HTR-8/SVneo (cell line): ENCODE data around the gene FLYWCH2.
"Not testable (repeated sequence)": the region's sequence is repeated elsewhere in the genome, so short reads cannot be mapped to it uniquely, and the experiment has no call there.

Experiments used
- DNase-seq: peaks from one replicate; pipeline ENCODE4 v3.0.0; 2011; ENCODE audit warnings: low spot score, mixed read lengths; ENCODE audit not compliant: insufficient read length
- FAIRE-seq: peaks from 2 replicates; lab custom pipeline; 2011; peaks lifted over from hg19 to GRCh38; lab: Jason Lieb, UNC

Gene FLYWCH2

GRCh38 chr16:2931231-2931914 is 48.4 kb downstream of the FLYWCH2 start:
- DNase-seq, FAIRE-seq: not testable (repeated sequence)

- DNase-seq (no peak), FAIRE-seq (no peak)
Measured at GRCh38 chr16:2933136-2933535, 50.1 kb downstream of the FLYWCH2 start.

GRCh38 chr16:2933701-2934100 is 50.7 kb downstream of the FLYWCH2 start:
- DNase-seq: no peak
- no peak for FAIRE-seq

GRCh38 chr16:2934450-2934849 is 51.4 kb downstream of the FLYWCH2 start:
- no peak for DNase-seq
- FAIRE-seq: no peak

- FAIRE-seq: no peak
- no peak for DNase-seq
Measured at GRCh38 chr16:2936436-2937011, 53.5 kb downstream of the FLYWCH2 start.

- no peak for DNase-seq
Measured at GRCh38 chr16:2937170-2937569, 54.2 kb downstream of the FLYWCH2 start.

GRCh38 chr16:2938206-2938605 is 55.2 kb downstream of the FLYWCH2 start:
- no peak for FAIRE-seq
- no peak for DNase-seq

More at GRCh38 chr16:2937170-2937569, 54.2 kb downstream of the FLYWCH2 start:
- FAIRE-seq: no peak

GRCh38 chr16:2939968-2940367 is 57.0 kb downstream of the FLYWCH2 start:
- DNase-seq: no peak
- FAIRE-seq: no peak

GRCh38 chr16:2942045-2942444 is 59.0 kb downstream of the FLYWCH2 start:
- FAIRE-seq (no peak), DNase-seq (no peak)

GRCh38 chr16:2943716-2944115 is 60.7 kb downstream of the FLYWCH2 start:
- not testable (repeated sequence) for DNase-seq, FAIRE-seq

- FAIRE-seq: no peak
- DNase-seq: no peak
Measured at GRCh38 chr16:2946649-2947048, 63.6 kb downstream of the FLYWCH2 start.
